GM18868 (cell line): ENCODE results near the gene HMG20A.

Experiments
- ATAC-seq: cut with Tn5 transposase; IDR thresholded peaks from one replicate; pipeline ENCODE4 v1.9.1; 2021; ENCODE audit warnings: mild to moderate bottlenecking, moderate library complexity; ENCODE audit not compliant: unreplicated experiment

The HMG20A gene

DNA sequence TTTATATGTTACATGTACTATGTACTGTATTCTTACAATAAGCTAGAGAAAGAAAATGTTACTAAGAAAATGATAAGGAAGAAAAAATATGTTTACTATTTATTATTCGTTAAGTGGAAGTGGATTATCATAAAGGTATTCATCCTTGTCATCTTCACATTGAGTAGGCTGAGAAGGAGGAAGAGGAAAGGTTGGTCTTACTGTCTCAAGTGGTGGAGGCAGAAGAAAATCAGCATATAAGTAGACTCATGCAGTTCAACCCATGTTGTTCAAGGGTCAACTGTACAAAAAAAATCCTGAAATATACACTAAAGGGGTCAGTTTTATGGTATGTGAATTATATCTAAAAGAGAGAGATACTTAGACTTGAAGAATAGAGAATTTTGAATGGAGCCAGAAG, 5.7 kb downstream of the HMG20A start:
- ATAC-seq, result no peak

DNA sequence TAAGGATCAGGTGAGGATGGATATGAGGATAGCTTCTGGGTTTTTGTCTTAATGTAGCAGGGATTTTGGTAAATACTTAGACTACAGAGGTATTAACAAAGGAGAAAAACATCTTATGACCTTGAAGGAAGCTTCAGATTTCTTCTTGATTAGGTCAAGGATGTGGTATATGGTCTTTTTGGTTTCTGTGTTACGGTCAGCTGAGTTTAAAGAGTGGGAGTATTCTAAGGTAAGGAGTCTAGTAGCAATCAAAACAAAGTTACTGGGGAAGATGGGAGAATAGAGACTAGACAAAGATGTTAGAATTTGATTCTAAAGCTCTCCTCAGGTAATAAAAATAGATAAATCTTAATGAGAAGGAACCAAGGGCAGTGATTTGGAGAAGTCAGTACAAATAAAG, 6.2 kb downstream of the HMG20A start:
- ATAC-seq, result no peak

DNA sequence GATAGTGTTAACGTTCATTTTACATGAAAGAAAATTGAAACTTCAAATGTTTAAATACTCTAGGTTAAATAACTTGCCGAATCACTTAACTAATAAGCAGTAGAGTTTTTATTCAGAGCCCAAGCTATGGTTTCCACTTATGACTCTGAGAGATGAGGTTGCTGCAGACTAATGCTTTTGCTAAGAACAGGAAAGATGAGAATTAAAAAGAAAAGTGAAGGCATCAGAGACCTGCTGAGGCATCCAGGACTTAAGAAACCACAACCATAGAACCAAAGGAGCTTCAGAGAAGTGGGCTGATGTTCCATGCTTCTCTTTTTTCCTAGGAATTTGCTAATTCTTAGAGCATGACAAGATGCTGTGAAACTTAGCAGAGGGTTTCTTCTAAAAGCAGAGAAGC, 9.5 kb downstream of the HMG20A start:
- ATAC-seq, result no peak

DNA sequence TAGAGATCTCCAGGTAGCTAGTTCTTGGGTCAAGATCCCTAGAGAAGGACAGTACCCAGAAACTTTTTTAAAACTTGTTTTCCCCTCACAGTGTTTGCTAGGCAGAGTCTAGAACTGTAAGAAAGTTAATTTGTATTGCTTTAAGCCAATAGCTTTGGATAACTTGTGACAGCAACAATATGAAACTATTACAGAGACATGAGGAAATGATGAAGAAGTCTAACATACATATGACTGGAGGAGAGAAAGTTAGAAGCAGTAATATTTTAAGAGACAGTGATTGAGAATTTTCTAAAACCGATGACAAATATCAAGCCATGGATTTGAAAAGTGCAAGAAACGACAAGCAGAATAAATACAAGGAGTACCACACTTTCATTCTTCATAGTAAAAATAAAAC, 10.0 kb downstream of the HMG20A start:
- no peak for ATAC-seq

DNA sequence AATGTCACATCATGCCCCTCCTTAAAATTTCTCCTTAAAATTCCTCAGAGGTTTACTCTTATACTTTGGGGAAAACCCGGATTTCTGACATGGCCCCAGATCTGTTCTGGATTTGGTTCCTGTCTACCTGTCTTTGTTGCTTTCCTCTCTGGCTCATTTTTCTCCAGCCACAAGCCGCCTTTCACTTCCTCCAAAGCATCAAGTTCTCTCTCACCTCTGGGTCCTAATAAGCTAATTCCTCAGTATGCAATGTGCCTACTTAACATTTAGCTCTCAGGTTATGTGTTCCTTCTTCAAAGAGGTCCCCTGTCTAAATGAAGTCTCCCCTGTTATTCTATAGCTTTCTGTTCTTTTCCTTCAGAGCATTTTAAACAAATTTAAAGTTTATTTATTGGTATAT, 16.1 kb downstream of the HMG20A start:
- no peak for ATAC-seq

DNA sequence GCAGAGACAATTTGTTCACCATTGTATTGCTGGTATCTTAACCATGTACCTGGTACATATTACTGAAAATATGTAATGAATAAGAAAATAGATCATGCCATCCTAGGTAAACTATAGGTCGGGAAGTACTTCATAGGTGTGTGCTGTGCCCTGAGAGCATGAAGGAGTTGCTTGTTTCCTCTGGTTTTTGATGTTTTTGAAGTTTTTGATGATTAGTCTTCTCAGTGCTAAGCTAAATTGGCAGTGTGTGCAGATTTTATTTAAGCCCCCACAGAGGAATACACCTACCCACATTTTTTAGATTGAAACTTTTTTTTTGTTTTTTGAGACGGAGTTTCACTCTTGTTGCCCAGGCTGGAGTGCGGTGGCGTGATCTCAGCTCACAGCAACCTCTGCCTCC, 16.6 kb downstream of the HMG20A start:
- ATAC-seq, result no peak

DNA sequence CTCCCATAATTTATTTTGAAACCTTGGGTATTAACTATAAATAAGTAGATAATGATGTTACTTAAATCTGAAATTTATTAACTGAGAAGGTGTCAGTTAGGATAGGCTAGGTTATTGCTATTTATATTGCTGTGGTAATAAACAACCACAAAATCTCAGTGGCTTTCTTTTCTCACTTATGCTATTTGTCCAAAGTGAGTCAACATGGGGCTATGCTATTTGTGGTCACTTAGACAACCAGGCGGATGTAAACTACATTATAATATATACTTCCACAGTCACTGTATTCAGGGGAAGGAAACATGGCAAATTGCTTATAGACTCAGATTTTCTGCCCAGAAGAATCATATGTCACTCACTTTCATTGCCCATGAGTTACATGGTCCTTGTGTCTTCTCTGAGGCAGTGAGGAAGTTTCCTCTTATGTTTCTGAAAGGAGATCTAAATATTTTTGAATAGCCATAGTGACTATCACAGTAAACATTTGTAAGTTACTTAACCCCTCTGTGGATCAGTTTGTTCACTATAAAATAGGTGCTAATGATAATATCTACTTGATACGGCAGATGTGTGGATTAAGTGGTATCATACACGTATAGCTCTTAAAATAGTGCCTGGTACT, 19.8 kb downstream of the HMG20A start:
- peak; percentile 67 for ATAC-seq

DNA sequence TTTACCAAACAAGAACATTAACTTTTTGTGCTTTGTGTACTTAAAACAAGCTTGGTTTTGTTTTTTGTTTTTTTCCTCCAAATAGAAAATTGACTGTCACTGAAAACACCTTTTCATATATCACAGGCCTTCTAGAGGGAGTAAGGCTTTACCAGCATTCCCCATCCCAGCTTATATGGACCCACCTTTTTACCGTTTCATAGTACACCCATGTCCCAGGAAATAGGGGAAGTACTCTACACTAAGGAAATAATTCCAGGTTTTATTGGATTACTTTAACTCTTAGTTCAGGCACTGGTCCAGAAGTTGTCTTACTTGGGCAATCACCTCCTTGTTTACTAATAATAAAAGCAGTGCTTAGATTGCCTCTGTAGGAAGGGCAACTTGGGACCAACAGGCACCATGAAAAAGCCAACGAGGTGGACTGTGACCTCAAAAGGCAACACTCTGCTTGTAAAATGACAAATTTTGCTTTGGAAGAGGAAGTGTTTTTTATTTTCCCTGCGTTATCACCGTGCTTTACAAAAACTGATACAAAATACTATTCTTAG, 26.2 kb downstream of the HMG20A start:
- no peak for ATAC-seq

DNA sequence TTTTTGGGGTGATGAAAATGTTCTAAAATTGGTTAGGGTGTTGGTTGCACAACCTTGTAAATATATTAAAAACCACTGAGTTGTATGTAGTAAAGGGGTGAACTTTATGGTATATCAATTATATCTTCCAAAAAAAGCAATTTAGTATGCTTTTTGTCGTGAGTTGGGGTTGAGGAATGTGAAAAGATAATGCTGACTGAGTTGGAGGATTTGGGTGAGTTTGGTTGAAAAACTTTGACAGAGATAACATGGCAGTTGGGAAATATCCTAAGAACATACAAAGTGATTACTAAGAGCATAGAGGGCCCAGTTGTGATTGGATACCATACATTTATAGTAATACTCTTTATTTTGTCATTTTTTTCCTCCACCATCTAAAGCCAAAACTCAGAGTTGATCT, 33.6 kb downstream of the HMG20A start:
- no peak for ATAC-seq

DNA sequence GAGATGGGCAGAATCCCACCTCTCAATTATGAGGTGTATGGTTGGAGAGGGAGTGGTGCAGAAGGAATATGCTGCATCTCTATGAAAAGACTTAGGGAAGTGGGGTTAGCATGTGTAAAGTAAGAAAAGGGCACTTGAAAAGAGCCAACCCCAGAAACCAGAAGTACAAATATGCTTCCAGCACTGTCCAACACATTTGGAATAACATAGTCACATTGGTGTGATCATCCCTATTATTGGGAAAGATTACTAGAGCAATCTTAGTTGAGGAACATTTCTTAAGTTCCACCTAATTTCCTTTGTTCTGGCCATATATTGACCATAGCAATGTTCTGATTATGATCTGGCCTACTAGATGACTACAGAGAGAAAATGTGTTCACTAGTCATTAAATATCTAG, 34.3 kb downstream of the HMG20A start:
- no peak for ATAC-seq

DNA sequence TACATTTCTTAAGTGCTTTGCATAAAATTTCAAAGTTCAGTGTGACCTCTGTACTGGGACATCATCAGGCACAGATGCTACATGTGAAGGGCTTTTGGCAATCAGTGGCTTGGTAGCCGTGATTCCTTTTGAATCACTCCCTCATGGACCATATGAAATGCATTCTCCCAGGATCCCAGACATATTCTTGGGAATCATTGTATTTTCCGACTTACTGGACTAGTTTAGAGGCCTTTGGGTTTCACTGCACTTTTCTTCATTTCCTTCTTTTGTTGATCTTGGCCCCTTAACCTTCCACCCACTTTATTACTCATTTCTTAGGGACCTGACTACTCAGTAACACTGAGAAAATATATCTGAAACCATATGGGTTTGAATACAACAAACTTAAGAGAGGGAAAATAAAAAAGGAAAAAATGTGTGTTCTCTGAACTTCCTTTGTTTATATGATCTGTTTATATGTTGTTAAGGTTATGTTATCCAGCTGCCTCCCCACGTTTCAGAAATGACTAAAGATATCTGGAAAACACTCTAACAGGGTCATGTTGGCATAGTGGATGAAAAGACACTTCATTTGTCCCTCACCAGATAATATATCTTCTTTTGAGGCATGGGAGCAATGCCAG, 35.1 kb downstream of the HMG20A start:
- no peak for ATAC-seq

DNA sequence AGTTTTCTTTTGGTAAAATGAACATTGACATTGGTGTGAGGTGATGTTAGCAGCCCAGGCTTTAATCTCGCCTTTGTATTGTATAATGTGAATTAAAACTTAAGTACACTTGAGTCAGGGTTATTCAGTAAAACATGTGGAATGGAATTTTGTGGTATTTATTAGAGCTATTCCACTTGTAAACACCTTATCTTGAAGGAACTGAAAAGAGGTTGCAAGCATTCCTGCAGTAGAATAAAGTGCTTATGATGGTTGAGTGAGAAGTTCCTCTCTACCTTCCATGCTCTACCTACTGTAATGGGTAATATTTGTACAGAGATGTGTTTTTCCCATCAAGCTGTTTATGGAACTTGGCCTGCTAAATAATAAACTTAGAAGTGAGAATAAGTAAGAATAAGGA, 36.1 kb downstream of the HMG20A start:
- ATAC-seq, result no peak

DNA sequence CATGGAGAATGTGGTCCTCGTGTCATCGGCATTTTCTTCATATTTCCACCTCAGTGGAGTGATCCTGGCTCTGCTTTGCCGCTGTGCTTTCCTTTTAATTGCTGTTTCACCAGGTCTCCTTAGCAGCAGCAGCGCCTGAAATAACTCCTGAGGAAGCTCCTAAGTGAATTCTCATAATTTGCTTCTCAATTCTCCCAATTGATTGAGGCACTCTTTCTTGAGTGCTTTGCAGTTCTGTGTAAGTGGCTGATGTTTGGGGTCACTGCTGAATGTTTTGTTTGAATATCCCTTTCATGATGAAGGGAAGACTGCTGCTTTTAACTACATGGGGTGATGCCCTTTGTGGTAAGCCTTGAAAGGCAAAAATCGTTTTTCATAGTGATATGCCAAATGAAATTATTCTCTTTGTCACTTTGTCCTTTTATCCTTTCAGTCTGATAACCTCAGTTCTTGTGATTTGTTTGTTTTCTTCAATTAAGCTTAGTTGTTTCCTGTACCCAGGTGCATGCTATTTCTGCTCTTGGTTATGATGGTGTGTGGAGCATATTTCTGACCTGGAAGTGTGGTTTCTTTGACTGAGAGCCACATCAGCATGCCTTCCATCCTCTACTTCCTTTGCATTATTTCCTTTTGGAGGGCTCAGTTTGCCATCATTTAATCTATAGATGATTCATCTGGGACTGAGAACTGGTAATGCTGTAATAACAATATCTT, 36.7 kb downstream of the HMG20A start:
- no peak for ATAC-seq

DNA sequence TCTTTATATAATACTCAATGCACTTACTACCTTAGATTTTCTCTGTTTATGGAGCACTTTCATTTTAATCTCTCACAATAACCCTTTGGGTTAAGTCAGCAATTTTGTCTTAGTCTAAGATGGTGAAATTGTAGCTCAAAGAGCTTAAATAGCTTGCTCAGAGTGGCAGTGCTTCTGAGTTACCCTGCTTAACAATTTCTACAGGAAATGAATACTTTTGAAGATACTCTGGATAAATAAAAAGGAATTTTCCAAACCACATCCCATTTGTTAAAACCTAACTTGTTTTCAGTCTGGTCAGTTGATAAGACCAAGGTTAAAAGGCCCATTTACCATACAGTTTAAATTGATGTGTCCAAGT, 37.2 kb downstream of the HMG20A start:
- ATAC-seq, result no peak

DNA sequence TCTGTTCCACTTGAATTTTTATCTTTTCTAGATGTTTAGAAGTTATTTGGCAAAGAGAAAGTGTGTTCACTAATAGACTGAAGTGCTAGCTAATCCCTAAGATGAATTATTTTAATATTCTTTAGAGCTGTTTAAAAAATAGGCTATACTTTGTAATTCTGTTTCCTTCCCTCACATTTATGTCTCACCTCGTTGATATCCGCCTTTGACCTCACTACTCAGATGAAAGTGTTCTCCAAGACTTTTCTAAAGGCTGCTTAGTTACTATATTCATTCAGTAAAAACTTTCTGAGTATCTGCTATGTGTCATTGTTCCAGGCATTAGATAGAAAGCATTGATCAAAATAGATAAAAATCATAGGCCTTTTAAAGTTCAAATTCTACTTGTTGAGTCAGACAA, 38.3 kb downstream of the HMG20A start:
- ATAC-seq, result no peak

DNA sequence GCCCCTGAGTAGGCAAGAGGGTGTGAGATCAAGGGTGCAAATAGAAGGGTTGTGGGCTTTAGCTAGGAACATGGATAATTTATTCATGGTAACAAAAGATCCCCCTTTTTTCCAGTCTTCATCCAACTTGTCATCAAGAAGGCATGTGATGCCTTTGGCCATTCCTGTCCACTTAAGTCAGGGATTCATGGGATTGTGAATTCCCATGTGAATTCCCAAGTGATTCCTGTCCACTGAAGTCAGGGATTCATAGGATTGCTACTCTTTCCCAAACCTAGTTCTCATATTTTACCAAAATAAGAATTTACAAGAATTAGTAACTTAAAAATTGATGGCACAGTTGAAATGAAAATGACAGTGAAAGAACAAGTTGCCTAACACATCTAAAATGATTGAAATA, 40.8 kb downstream of the HMG20A start:
- no peak for ATAC-seq

DNA sequence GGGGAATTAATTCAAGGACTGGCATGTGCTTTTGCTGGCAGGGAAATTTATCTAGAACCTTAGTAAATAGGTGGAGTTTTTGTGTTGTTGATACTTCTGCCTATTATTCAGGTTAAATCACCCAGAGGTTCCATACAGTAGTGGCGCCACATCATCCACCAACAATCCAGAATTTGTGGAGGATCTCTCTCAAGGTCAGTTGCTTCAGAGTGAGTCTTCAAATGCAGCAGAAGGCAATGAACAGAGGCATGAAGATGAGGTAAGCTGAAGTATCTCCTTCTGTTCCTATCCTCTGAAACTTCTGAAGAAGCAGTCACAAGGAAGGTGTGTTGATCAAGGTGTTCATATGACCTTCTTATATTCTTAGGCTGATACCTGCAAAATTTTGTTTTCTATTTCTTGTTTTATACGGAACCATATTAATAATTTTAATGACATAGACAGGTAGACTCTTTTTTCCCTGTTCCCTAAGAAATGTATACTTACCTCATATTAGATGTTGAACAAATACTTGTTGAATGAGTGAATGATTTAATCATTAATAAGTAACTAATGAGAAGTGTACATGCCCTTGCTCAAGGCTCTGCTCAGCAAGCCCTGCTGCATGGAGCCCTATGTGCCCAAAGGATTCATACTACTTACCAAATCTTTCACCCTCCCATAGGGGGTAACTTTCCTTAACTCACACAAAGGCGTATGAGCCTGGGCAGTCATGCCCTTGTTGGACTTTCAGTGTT, 43.6 kb downstream of the HMG20A start:
- ATAC-seq, result no peak

DNA sequence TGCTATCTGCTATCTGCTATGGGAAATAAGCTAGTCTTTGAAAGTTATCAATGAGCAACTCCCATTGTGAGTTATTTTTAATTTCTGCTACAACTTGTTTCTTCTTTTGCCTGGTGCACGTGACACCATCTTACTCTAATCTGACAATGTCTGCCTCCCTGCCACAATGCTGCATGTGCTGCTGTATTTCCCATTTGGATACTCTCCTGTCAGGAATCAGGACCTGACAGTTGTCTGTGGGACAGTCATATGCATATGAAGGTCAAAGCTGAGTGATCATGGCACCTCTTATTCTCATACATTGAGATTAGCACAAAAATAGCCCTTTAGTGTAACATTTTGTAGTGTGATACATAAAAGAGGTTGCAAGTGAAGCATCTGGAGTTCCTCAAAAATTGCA, 45.8 kb downstream of the HMG20A start:
- ATAC-seq, result no peak

DNA sequence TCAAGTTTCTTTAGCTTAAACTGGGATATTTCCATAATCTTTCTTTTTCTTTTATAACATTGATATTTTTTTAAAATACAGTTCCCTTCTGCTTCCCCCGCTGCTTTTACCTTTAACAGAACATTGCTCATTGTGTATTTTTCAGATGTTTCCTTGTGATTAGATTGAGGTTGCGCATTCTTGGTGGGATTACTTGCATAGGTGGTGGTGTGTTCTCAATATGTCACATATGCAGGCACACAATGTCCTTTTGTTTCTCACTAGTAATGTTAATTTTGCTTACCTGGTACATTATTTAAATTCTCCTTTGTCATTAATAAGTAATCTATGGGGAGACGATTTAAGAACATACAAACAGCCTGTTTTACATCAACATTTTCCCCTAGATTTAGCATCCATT, 48.2 kb downstream of the HMG20A start:
- ATAC-seq, result no peak

DNA sequence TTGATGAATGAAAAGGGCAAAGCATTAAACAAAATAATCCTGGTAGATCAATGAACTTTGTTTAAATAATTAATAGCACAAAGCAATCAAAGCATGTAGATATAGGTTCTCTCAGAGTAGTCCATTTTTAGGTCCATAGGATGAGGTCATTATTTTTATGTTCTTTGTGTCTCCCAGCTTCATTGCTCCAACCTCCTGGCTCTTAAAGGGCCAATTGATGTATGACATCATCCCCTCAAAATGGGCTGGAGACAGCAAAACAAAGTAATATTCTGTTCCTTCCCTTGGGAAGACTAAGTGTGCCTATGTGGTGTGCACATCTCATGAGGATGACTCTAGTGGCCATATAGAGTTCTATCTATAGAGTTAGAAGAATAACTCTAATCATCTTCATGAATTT, 49.5 kb downstream of the HMG20A start:
- ATAC-seq, result no peak

DNA sequence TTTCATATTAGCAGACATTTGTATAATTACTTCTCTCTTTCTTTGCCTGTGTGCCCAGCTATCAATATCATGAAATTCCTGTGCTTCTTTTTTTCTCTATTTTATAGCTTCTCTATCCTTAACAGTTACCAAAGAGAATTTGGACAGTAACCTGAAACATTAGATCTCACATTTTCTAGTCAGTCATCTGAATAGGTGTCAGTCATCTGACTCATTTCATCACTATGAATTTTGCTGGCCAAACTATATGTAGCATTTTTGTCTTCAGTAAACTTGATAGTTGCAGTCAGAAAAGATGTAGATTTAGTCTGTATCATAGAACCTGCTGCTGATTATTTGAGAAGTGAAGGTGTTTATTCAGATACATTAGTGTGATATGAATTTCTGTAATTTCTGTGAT, 52.6 kb downstream of the HMG20A start:
- no peak for ATAC-seq
